Stomach smooth muscle (tissue), 2 donors: ENCODE data around the gene PDIA2.
A peak's percentile ranks its signal among the peaks of the same experiment; 100 is the strongest.

ENCODE experiments used
- H3K27ac ChIP-seq: one replicate; pipeline ENCODE4 v1.7.0; 2013; ENCODE audit warnings: mild to moderate bottlenecking, low read length, inconsistent platforms
- H3K27me3 ChIP-seq, 2 donors: one replicate each; pipeline ENCODE4 v1.7.0; 2013; ENCODE audit warnings: low read length in 2 of 2; ENCODE audit not compliant: insufficient read depth in 2 of 2, control insufficient read depth in 1 of 2
- H3K36me3 ChIP-seq, 2 donors: one replicate each; pipeline ENCODE4 v1.7.0; 2013; ENCODE audit warnings: low read length in 2 of 2; ENCODE audit not compliant: control insufficient read depth in 2 of 2, insufficient read depth in 2 of 2
- H3K4me1 ChIP-seq: one replicate; pipeline ENCODE4 v1.7.0; 2013; ENCODE audit warnings: low read length; ENCODE audit not compliant: control insufficient read depth, insufficient read depth
- H3K4me3 ChIP-seq, 2 donors: one replicate each; pipeline ENCODE4 v1.7.0; 2013; ENCODE audit warnings: low read length in 2 of 2
- H3K9ac ChIP-seq, 2 donors: one replicate each; pipeline ENCODE4 v1.7.0; 2013; ENCODE audit warnings: low read length in 2 of 2, mild to moderate bottlenecking in 1 of 2
- H3K9me3 ChIP-seq, 2 donors: one replicate each; pipeline ENCODE4 v1.7.0; 2013; ENCODE audit warnings: low read length in 2 of 2; ENCODE audit not compliant: control insufficient read depth in 2 of 2
- donor health status: healthy.
- donor health status: Pancreatic carcinoma.

PDIA2 gene

GRCh38 chr16:283033-283805, at the start of gene PDIA2:
TSS of gene PDIA2 (plus strand) at chr16:283164. CDS start at chr16:283170, 6 bp downstream.
- Histone ChIP-seq H3K9me3 (no peaks in the 10 kb centered on the region), H3K36me3 (peaks cover 0 to 3% of the 10 kb centered on the region in 2 donors), H3K4me3 (no peak within 1 kb of the TSS), H3K9ac (no peak within 1 kb of the TSS), H3K27ac (no peak within 1 kb of the TSS), H3K4me1 (peaks cover 13% of the 10 kb centered on the region), H3K27me3 (peaks cover 6 to 23% of the 10 kb centered on the region in 2 donors)

GRCh38 chr16:234468-235305, 48.3 kb upstream of the PDIA2 start, which contains the start of gene FAM234A:
TSS of gene FAM234A (plus strand) at chr16:234821. CDS start at chr16:254414, 19,593 bp downstream.
- Histone ChIP-seq H3K27me3 (no peaks in the 10 kb centered on the region), H3K4me1 (peaks cover 9% of the 10 kb centered on the region), H3K36me3 (no peaks in the 10 kb centered on the region), H3K27ac (peak within 1 kb of the TSS; percentile 97), H3K9ac (peak within 1 kb of the TSS; percentile 95 to 96), H3K4me3 (peak within 1 kb of the TSS; percentile 89 to 92), H3K9me3 (no peaks in the 10 kb centered on the region)

- Histone ChIP-seq H3K9me3 (no peaks in the 10 kb centered on the region), H3K9ac (no peak overlapping the region), H3K4me1 (peaks cover 12% of the 10 kb centered on the region), H3K4me3 (no peak overlapping the region), H3K27me3 (no peaks in the 10 kb centered on the region), H3K36me3 (no peaks in the 10 kb centered on the region), H3K27ac (peak overlapping the region; percentile 6)
Observed at GRCh38 chr16:239948-240277, 43.1 kb upstream of the PDIA2 start.

- Histone ChIP-seq H3K27me3 (no peaks in the 10 kb centered on the region), H3K9ac (no peak overlapping the region), H3K27ac (no peak overlapping the region), H3K9me3 (no peaks in the 10 kb centered on the region), H3K4me1 (peaks cover 6% of the 10 kb centered on the region), H3K36me3 (no peaks in the 10 kb centered on the region), H3K4me3 (no peak overlapping the region)
Observed at GRCh38 chr16:240559-240958, 42.4 kb upstream of the PDIA2 start.

- Histone ChIP-seq H3K9ac (no peak overlapping the region), H3K4me3 (no peak overlapping the region), H3K27me3 (no peaks in the 10 kb centered on the region), H3K36me3 (no peaks in the 10 kb centered on the region), H3K27ac (no peak overlapping the region), H3K9me3 (no peaks in the 10 kb centered on the region), H3K4me1 (peaks cover 5% of the 10 kb centered on the region)
Observed at GRCh38 chr16:242281-242680, 40.7 kb upstream of the PDIA2 start.

GRCh38 chr16:243348-243747, 39.6 kb upstream of the PDIA2 start:
- Histone ChIP-seq H3K9ac (no peak overlapping the region), H3K27ac (no peak overlapping the region), H3K9me3 (no peaks in the 10 kb centered on the region), H3K4me3 (no peak overlapping the region), H3K36me3 (no peaks in the 10 kb centered on the region), H3K27me3 (no peaks in the 10 kb centered on the region), H3K4me1 (peaks cover 5% of the 10 kb centered on the region)

- Histone ChIP-seq H3K27me3 (no peaks in the 10 kb centered on the region), H3K4me1 (no peaks in the 10 kb centered on the region), H3K4me3 (no peak overlapping the region), H3K9ac (no peak overlapping the region), H3K27ac (no peak overlapping the region), H3K36me3 (peaks cover 1 to 4% of the 10 kb centered on the region in 2 donors), H3K9me3 (no peaks in the 10 kb centered on the region)
Observed at GRCh38 chr16:245105-245504, 37.9 kb upstream of the PDIA2 start.

GRCh38 chr16:247027-247426, 35.9 kb upstream of the PDIA2 start:
- Histone ChIP-seq H3K36me3 (peaks cover 8% of the 10 kb centered on the region in 2 donors), H3K9me3 (no peaks in the 10 kb centered on the region), H3K4me1 (no peaks in the 10 kb centered on the region), H3K27ac (no peak overlapping the region), H3K9ac (no peak overlapping the region), H3K4me3 (no peak overlapping the region), H3K27me3 (no peaks in the 10 kb centered on the region)

GRCh38 chr16:249431-249830, 33.5 kb upstream of the PDIA2 start:
- Histone ChIP-seq H3K4me3 (no peak overlapping the region), H3K9me3 (no peaks in the 10 kb centered on the region), H3K4me1 (no peaks in the 10 kb centered on the region), H3K36me3 (peaks cover 8 to 13% of the 10 kb centered on the region in 2 donors), H3K27me3 (no peaks in the 10 kb centered on the region), H3K27ac (no peak overlapping the region), H3K9ac (no peak overlapping the region)

GRCh38 chr16:252366-253337, 30.3 kb upstream of the PDIA2 start:
- H3K4me1 ChIP-seq = no peaks in the 10 kb centered on the region
- no peaks in the 10 kb centered on the region for H3K27me3 ChIP-seq
- H3K36me3 ChIP-seq = peaks cover 18 to 20% of the 10 kb centered on the region in 2 donors
- H3K4me3 ChIP-seq = no peak overlapping the region
- no peak overlapping the region for H3K9ac ChIP-seq
- no peaks in the 10 kb centered on the region for H3K9me3 ChIP-seq
- no peak overlapping the region for H3K27ac ChIP-seq
